Measurements from ENCODE around the gene NPSR1. TPM values are rescaled to one million over a fixed set of nuclear protein-coding genes. Genes with fewer than 3 reads are reported as not detected.

The NPSR1 gene
- total and polyA plus RNA-seq, 9 of the 15 experiments (the other 6 are each of a cell fraction or from before 2014, with no cell fraction given): not detected

GRCh38 chr7:34840176-34840785, 182.3 kb downstream of the NPSR1 start:
- intact Hi-C loops (cut with micrococcal nuclease): no loop called here
- no peaks in the 10 kb centered on the region for H3K36me3 ChIP-seq (ENCODE audit: control insufficient read depth, insufficient read depth, low read length)
- no peak overlapping the region for H3K27ac ChIP-seq (ENCODE audit: extremely low read depth, low read depth, low read length)
- H3K27me3 ChIP-seq (ENCODE audit: control insufficient read depth in 2 of 2, insufficient read depth in 2 of 2, low read length in 2 of 2): no peaks in the 10 kb centered on the region; a peak in 1 of 5 replicates
- H3K79me2 ChIP-seq (ENCODE audit: control insufficient read depth, insufficient read depth, low read length): no peaks in the 10 kb centered on the region
- ChIA-PET POLR2A (no interaction called here), CTCF (ENCODE audit: low intra/inter-chr PET ratio) (no interaction called here)
- FAIRE-seq (no peak), DNase-seq (ENCODE audit: extremely low read depth in 1 of 4, low spot score in 3 of 4) (no peak), ATAC-seq (no peak)
- no peaks in the 10 kb centered on the region for H3K9me1 ChIP-seq (ENCODE audit: control insufficient read depth, insufficient read depth, low read length)
- no TSS peak for BruUV-seq (replicated peaks)
- H3K4me1 ChIP-seq (replicated peaks in 1 of 2; ENCODE audit: control insufficient read depth in 2 of 2, insufficient read depth in 2 of 2, low read length in 2 of 2): no peaks in the 10 kb centered on the region
- H4K20me1 ChIP-seq (replicated peaks; ENCODE audit: control insufficient read depth, insufficient read depth, low read length): no peaks in the 10 kb centered on the region
- in situ Hi-C loops (cut with MboI): no loop called here
- no peaks in the 10 kb centered on the region for H3K9me3 ChIP-seq (replicated peaks; ENCODE audit: control insufficient read depth, insufficient read depth, low read depth, low read length)
- H3K4me3 ChIP-seq: no peak overlapping the region
- no peak for TF ChIP-seq ZC3H8 (IDR thresholded peaks at IDR 0.05)
- TF ChIP-seq, protein P1, sequence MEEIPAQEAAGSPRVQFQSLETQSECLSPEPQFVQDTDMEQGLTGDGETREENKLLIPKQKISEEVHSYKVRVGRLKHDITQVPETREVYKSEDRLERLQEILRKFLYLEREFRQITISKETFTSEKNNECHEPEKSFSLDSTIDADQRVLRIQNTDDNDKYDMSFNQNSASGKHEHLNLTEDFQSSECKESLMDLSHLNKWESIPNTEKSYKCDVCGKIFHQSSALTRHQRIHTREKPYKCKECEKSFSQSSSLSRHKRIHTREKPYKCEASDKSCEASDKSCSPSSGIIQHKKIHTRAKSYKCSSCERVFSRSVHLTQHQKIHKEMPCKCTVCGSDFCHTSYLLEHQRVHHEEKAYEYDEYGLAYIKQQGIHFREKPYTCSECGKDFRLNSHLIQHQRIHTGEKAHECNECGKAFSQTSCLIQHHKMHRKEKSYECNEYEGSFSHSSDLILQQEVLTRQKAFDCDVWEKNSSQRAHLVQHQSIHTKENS (CRISPR knock-in tag; IDR thresholded peaks at IDR 0.05): no peak
- TF ChIP-seq RBM22 (IDR thresholded peaks at IDR 0.05; ENCODE audit: low read depth, low read length, poor library complexity, severe bottlenecking): no peak
- no peak for TF ChIP-seq HDAC6 (IDR thresholded peaks at IDR 0.05; ENCODE audit: low read depth, low read length)
- TF ChIP-seq NR2F6 (CRISPR knock-in tag; IDR thresholded peaks at IDR 0.05): no peak
- TF ChIP-seq HINFP (tag; conservative IDR thresholded peaks at IDR 0.05; ENCODE audit: low read depth): no peak
- TF ChIP-seq U2AF2 (optimal IDR thresholded peaks at IDR 0.05; ENCODE audit: low read depth, low read length): no peak
- no peak for TF ChIP-seq RBM17 (IDR thresholded peaks at IDR 0.05; ENCODE audit: borderline replicate concordance, low read depth, low read length)
- no peak for TF ChIP-seq ZBTB8A (IDR thresholded peaks at IDR 0.05; ENCODE audit: partially characterized antibody)
- no peak for TF ChIP-seq SMAD1 (IDR thresholded peaks at IDR 0.05; ENCODE audit: low read depth, low read length, partially characterized antibody)
- TF ChIP-seq SREBF1 (IDR thresholded peaks at IDR 0.05; ENCODE audit: borderline replicate concordance, low read depth, low read length): no peak
- TF ChIP-seq NR3C1 (CRISPR knock-in tag; IDR thresholded peaks at IDR 0.05): no peak
- TF ChIP-seq ZNF445 (CRISPR knock-in tag; IDR thresholded peaks at IDR 0.05; ENCODE audit: low read depth): no peak
- TF ChIP-seq, protein P2, sequence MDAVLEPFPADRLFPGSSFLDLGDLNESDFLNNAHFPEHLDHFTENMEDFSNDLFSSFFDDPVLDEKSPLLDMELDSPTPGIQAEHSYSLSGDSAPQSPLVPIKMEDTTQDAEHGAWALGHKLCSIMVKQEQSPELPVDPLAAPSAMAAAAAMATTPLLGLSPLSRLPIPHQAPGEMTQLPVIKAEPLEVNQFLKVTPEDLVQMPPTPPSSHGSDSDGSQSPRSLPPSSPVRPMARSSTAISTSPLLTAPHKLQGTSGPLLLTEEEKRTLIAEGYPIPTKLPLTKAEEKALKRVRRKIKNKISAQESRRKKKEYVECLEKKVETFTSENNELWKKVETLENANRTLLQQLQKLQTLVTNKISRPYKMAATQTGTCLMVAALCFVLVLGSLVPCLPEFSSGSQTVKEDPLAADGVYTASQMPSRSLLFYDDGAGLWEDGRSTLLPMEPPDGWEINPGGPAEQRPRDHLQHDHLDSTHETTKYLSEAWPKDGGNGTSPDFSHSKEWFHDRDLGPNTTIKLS (IDR thresholded peaks at IDR 0.05; ENCODE audit: borderline replicate concordance, low read depth): no peak
- no peak for TF ChIP-seq CTBP1 (IDR thresholded peaks at IDR 0.05; ENCODE audit: borderline replicate concordance)
- TF ChIP-seq MCM3 (IDR thresholded peaks at IDR 0.05): no peak
- no peak for TF ChIP-seq WHSC1 (IDR thresholded peaks at IDR 0.05; ENCODE audit: low read length)
- no peak for TF ChIP-seq PHF8 (IDR thresholded peaks at IDR 0.05; ENCODE audit: borderline replicate concordance, low read length)
- TF ChIP-seq ZNF431 (CRISPR knock-in tag; IDR thresholded peaks at IDR 0.05): no peak
- 4% methylated on average over 5 of the region's 5 CpGs for WGBS (ENCODE audit: insufficient coverage, low coverage, missing lambda C conversion rate)
- no peak overlapping the region for H2AFZ ChIP-seq (ENCODE audit: low read depth, low read length)
- H3K9ac ChIP-seq (ENCODE audit: insufficient read depth in 1 of 2, low read depth in 2 of 2, low read length in 2 of 2): no peak overlapping the region
- no peak overlapping the region for H3K4me2 ChIP-seq (ENCODE audit: insufficient read depth, low read length)

Data from K562 (cell line).